Measurements from ENCODE around the gene STAM.

STAM gene

GRCh38 chr10:17648243-17649035 is 4.5 kb downstream of the STAM start:
- DNase-seq = peak; percentile 30

- DNase-seq = no peak
Observed at GRCh38 chr10:17649052-17649451, 5.1 kb downstream of the STAM start.

- no peak for DNase-seq
Observed at GRCh38 chr10:17649836-17650235, 5.9 kb downstream of the STAM start.

- no peak for DNase-seq
Observed at GRCh38 chr10:17650416-17650815, 6.5 kb downstream of the STAM start.

GRCh38 chr10:17651896-17652295 is 7.9 kb downstream of the STAM start:
- DNase-seq = no peak

GRCh38 chr10:17652585-17652984 is 8.6 kb downstream of the STAM start:
- no peak for DNase-seq

GRCh38 chr10:17655009-17655408 is 11.1 kb downstream of the STAM start:
- DNase-seq = no peak

GRCh38 chr10:17655567-17656146 is 11.7 kb downstream of the STAM start:
- DNase-seq = no peak

- DNase-seq = no peak
Observed at GRCh38 chr10:17657103-17657500, 13.2 kb downstream of the STAM start.

- DNase-seq = no peak
Observed at GRCh38 chr10:17659365-17659764, 15.4 kb downstream of the STAM start.

- DNase-seq = no peak
Observed at GRCh38 chr10:17660921-17661320, 17.0 kb downstream of the STAM start.

- DNase-seq = no peak
Observed at GRCh38 chr10:17661510-17661909, 17.6 kb downstream of the STAM start.

- DNase-seq = no peak
Observed at GRCh38 chr10:17662193-17663138, 18.5 kb downstream of the STAM start.

- DNase-seq = no peak
Observed at GRCh38 chr10:17663450-17663849, 19.5 kb downstream of the STAM start.

GRCh38 chr10:17665747-17666146 is 21.8 kb downstream of the STAM start:
- DNase-seq = no peak

- no peak for DNase-seq
Observed at GRCh38 chr10:17668435-17669184, 24.7 kb downstream of the STAM start.

GRCh38 chr10:17669185-17669872 is 25.4 kb downstream of the STAM start:
- peak; percentile 36 for DNase-seq

- no peak for DNase-seq
Observed at GRCh38 chr10:17671307-17671706, 27.4 kb downstream of the STAM start.

GRCh38 chr10:17673471-17674061 is 29.6 kb downstream of the STAM start:
- DNase-seq = no peak

- no peak for DNase-seq
Observed at GRCh38 chr10:17674566-17674965, 30.6 kb downstream of the STAM start.

- DNase-seq = no peak
Observed at GRCh38 chr10:17675638-17676037, 31.7 kb downstream of the STAM start.

GRCh38 chr10:17676919-17677318 is 33.0 kb downstream of the STAM start:
- no peak for DNase-seq

Data from activated CD4-positive, alpha-beta T cell treated with anti-CD3 and anti-CD28 coated beads, Interleukin-2, amount 50 U/mL, for 1 hour (primary cell).